ENCODE measurements around the gene FMO5. TPM values are rescaled to one million over a fixed set of nuclear protein-coding genes. Genes with fewer than 3 reads are reported as not detected.
"Not testable (repeated sequence)": the region's sequence is repeated elsewhere in the genome, so short reads cannot be mapped to it uniquely, and the experiment has no call there.

Gene FMO5
- total RNA-seq, 4 donors from 2014 or later = 1.2 to 2.9 (median 2.1) TPM

DNA sequence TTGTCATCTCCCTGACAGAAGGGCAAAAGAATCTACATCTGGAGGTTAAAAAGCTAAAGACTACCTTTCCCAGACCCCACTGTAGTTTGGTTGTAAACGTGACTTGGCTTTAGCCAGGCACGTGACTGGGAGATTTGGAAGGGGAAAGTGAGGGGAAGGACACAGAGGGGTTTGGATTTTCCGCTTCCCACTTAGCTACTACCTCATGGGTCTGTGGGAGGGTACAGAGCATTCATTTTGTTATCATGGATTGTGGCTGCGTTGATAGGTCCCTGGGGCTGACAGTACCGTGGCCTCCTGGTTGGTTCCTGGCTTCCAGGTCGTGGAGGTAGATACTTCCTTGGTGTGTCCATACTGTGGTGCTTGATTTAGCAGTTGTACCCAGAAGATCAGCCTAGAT is 20.0 kb upstream of the FMO5 start:
- TF ChIP-seq, protein P1, sequence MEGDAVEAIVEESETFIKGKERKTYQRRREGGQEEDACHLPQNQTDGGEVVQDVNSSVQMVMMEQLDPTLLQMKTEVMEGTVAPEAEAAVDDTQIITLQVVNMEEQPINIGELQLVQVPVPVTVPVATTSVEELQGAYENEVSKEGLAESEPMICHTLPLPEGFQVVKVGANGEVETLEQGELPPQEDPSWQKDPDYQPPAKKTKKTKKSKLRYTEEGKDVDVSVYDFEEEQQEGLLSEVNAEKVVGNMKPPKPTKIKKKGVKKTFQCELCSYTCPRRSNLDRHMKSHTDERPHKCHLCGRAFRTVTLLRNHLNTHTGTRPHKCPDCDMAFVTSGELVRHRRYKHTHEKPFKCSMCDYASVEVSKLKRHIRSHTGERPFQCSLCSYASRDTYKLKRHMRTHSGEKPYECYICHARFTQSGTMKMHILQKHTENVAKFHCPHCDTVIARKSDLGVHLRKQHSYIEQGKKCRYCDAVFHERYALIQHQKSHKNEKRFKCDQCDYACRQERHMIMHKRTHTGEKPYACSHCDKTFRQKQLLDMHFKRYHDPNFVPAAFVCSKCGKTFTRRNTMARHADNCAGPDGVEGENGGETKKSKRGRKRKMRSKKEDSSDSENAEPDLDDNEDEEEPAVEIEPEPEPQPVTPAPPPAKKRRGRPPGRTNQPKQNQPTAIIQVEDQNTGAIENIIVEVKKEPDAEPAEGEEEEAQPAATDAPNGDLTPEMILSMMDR (IDR thresholded peaks at IDR 0.05) = no peak
- no peak for TF ChIP-seq EP300 (IDR thresholded peaks at IDR 0.05)
- no peak for TF ChIP-seq POLR2A (IDR thresholded peaks at IDR 0.05; ENCODE audit: low read depth)
- TF ChIP-seq POLR2AphosphoS5 (IDR thresholded peaks at IDR 0.05) = no peak
- H3K9me3 ChIP-seq = no peaks in the 10 kb centered on the region
- peak; percentile 91 for DNase-seq (ENCODE audit: extremely low spot score)
- H3K36me3 ChIP-seq = no peaks in the 10 kb centered on the region
- H3K4me1 ChIP-seq = peaks cover 6 to 30% (median 19%) of the 10 kb centered on the region in 4 donors
- no peak overlapping the region for H3K27ac ChIP-seq (replicated peaks in 1 of 4)
- no peaks in the 10 kb centered on the region for H3K27me3 ChIP-seq
- 92% methylated on average over 6 of the region's 6 CpGs for WGBS
- intact Hi-C loops (cut with DNase I) = no loop called here
- no peak overlapping the region for H3K4me3 ChIP-seq

- 9% methylated on average over 4 of the region's 4 CpGs for WGBS
These were observed 18.7 kb upstream of the FMO5 start for GRCh38 chr1:147243841-147244240.

DNA sequence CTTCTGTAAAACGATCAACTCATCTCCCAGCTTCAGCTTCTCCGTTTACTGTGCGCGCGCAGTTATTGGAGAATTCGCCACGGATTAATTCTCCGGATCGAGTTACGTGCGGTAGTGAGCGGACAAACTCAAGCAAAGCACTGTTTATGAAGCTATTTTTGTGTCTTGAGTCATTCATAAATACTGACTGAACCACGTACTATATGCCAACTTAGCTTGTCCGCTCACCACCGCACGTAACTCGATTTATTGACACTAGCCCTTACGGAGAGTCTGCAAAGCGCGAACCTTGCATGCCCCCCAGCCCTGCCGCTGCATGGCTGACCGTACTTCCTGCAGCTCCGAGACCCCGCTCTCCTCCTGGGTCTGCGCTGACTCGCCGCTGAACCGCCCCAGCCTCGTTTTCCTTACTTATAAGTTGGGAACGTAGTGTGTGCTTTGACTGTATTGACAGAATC is 18.1 kb upstream of the FMO5 start:
- intact Hi-C loops (cut with DNase I) = loop anchor here (5.0 kb wide), 1 partner anchor 161 kb away; no protein-coding TSS in a partner anchor
- no peaks in the 10 kb centered on the region for H3K27me3 ChIP-seq
- H3K9me3 ChIP-seq = no peaks in the 10 kb centered on the region
- peak overlapping the region; percentile 79 to 98 (median 84) for H3K4me3 ChIP-seq
- H3K36me3 ChIP-seq = no peaks in the 10 kb centered on the region
- peak overlapping the region; percentile 92 to 98 (median 93) for H3K27ac ChIP-seq (replicated peaks in 1 of 4)
- WGBS = 0% methylated on average over 12 of the region's 30 CpGs
- DNase-seq (ENCODE audit: extremely low spot score) = peak; percentile 92
- peaks cover 6 to 30% (median 19%) of the 10 kb centered on the region in 4 donors for H3K4me1 ChIP-seq
- TF ChIP-seq POLR2AphosphoS5 (IDR thresholded peaks at IDR 0.05) = no peak

More at GRCh38 chr1:147243841-147244240, 18.7 kb upstream of the FMO5 start:
- DNase-seq (ENCODE audit: extremely low spot score) = no peak
- Histone ChIP-seq H3K27me3 (no peaks in the 10 kb centered on the region), H3K27ac (replicated peaks in 1 of 4) (peak overlapping the region; percentile 92 to 98 (median 93)), H3K4me1 (peaks cover 6 to 30% (median 19%) of the 10 kb centered on the region in 4 donors), H3K4me3 (peak overlapping the region; percentile 79 to 98 (median 84)), H3K9me3 (no peaks in the 10 kb centered on the region), H3K36me3 (no peaks in the 10 kb centered on the region)
- intact Hi-C loops (cut with DNase I) = loop anchor here (5.0 kb wide), 1 partner anchor 162 kb away; no protein-coding TSS in a partner anchor
- no peak for TF ChIP-seq EP300 (IDR thresholded peaks at IDR 0.05)
- no peak for TF ChIP-seq POLR2AphosphoS5 (IDR thresholded peaks at IDR 0.05)
- no peak for TF ChIP-seq POLR2A (IDR thresholded peaks at IDR 0.05; ENCODE audit: low read depth)
- TF ChIP-seq, protein P1 (IDR thresholded peaks at IDR 0.05) = no peak

DNA sequence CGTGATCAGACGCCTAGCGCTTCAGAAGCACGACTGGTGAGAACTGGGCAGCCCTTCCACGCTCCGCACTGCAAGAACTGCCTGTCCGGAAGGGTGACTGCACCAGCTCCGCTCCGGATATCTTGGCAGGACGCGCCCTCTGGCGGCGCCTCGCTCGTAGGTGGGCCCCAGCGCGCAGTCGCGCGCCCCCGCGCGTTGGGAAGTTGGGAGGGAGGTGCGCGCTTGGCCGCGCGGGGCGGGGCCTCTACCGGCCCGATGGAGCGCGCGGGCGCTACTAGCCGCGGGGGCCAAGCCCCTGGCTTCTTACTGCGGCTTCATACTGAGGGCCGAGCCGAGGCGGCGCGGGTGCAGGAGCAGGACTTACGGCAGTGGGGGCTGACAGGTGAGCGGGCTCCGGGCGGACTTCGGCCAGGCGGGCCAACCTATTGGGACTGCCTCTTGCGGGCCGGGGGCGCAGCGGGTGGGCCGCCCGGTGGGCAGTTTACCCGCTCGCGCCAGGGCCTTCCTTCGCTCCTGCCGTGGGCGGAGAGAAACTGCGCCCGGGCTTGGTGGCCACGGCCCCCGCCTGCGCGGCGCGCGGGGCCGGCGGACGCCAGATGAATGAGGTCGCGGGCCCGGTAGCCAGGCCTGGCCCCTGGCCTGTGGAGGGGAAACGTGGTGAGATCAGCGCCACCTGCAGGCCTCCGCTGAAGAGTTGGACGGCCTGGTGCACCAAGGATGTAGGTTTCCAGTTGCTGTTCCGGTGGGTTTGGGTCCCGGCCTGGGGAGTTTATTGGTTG is 17.5 kb upstream of the FMO5 start, which contains the start of gene CHD1L:
Gene CHD1L, plus strand, starts transcription at position 236 of the 779 bp plus-strand sequence. Its CDS starts 20 bp downstream, at position 256.
- H3K27me3 ChIP-seq = no peaks in the 10 kb centered on the region
- TF ChIP-seq POLR2A (IDR thresholded peaks at IDR 0.05; ENCODE audit: low read depth) (no peak), POLR2AphosphoS5 (IDR thresholded peaks at IDR 0.05) (peak; percentile 75 to 90)
- TF ChIP-seq, protein P1 (IDR thresholded peaks at IDR 0.05) = peak; percentile 74 to 86 (median 80)
- intact Hi-C loops (cut with DNase I) = loop anchor here (1.0 to 5.0 kb wide), 2 partner anchors 70 to 160 kb away; partner anchors contain the start of gene PRKAB2
- peak within 1 kb of the TSS; percentile 92 to 98 (median 93) for H3K27ac ChIP-seq (replicated peaks in 1 of 4)
- peak; percentile 98 for DNase-seq (ENCODE audit: extremely low spot score)
- H3K36me3 ChIP-seq = no peaks in the 10 kb centered on the region
- H3K9me3 ChIP-seq = no peaks in the 10 kb centered on the region
- H3K4me3 ChIP-seq = peak within 1 kb of the TSS; percentile 79 to 98 (median 84)
- 0% methylated on average over 25 of the region's 82 CpGs for WGBS
- peaks cover 6 to 28% (median 19%) of the 10 kb centered on the region in 4 donors for H3K4me1 ChIP-seq

- H3K27me3 ChIP-seq = no peaks in the 10 kb centered on the region
- no peak for DNase-seq (ENCODE audit: extremely low spot score)
- TF ChIP-seq EP300 (IDR thresholded peaks at IDR 0.05) (no peak), POLR2AphosphoS5 (IDR thresholded peaks at IDR 0.05) (no peak), POLR2A (IDR thresholded peaks at IDR 0.05; ENCODE audit: low read depth) (no peak)
- TF ChIP-seq, protein P1 (IDR thresholded peaks at IDR 0.05) = no peak
- peaks cover 6 to 21% (median 17%) of the 10 kb centered on the region in 4 donors for H3K4me1 ChIP-seq
- peak overlapping the region; percentile 92 to 98 (median 93) for H3K27ac ChIP-seq (replicated peaks in 1 of 4)
- WGBS = 50% methylated on average over 5 of the region's 9 CpGs
- no peaks in the 10 kb centered on the region for H3K36me3 ChIP-seq
- peak overlapping the region; percentile 79 to 98 (median 84) for H3K4me3 ChIP-seq
- intact Hi-C loops (cut with DNase I) = loop anchor here (1.0 to 5.0 kb wide), 2 partner anchors 70 to 160 kb away; partner anchors contain the start of gene PRKAB2
- no peaks in the 10 kb centered on the region for H3K9me3 ChIP-seq
These were observed 16.9 kb upstream of the FMO5 start for GRCh38 chr1:147241934-147242448.

DNA sequence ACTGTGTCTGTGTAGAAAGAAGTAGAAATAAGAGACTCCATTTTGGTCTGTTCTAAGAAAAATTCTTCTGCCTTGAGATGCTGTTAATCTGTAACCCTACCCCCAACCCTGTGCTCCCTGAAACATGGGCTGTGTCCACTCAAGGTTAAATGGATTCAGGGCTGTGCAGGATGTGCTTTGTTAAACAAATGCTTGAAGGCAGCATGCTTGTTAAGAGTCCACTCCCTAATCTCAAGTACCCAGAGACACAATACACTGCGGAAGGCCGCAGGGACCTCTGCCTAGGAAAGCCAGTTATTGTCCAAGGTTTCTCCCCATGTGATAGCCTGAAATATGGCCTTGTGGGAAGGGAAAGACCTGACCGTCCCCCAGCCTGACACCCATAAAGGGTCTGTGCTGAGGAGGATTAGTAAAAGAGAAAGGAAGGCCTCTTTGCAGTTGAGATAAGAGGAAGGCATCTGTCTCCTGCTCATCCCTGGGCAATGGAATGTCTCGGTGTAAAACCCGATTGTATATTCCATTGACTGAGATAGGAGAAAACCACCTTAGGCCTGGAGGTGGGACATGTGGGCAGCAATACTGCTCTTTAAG is 15.1 kb upstream of the FMO5 start:
- WGBS = 96% methylated on average over 5 of the region's 5 CpGs
- intact Hi-C loops (cut with DNase I) = loop anchor here (5.0 kb wide), 1 partner anchor 158 kb away; no protein-coding TSS in a partner anchor

More for the DNA sequence above, 15.1 kb upstream of the FMO5 start:
- H3K27ac ChIP-seq (replicated peaks in 1 of 4); H3K27me3 ChIP-seq; H3K4me3 ChIP-seq; H3K36me3 ChIP-seq; DNase-seq (ENCODE audit: extremely low spot score); H3K9me3 ChIP-seq: not testable (repeated sequence)
- peaks cover 6 to 19% (median 16%) of the 10 kb centered on the region in 4 donors for H3K4me1 ChIP-seq

All from esophagus muscularis mucosa (tissue), 4 donors.